Endodermal cell (in vitro differentiated cells): ENCODE measurements around the gene PRG2. TPM values are rescaled to one million over a fixed set of nuclear protein-coding genes. Genes with fewer than 3 reads are reported as not detected.

Experiments
- DNase-seq: peaks from one replicate; pipeline ENCODE4 v3.0.0-alpha.2; 2017
- H3K27ac ChIP-seq: 2 replicates; pipeline ENCODE4 v1.5.1; 2013; ENCODE audit warnings: mild to moderate bottlenecking, low read depth, low read length, moderate library complexity
- H3K27me3 ChIP-seq: 2 replicates; pipeline ENCODE4 v1.6.1; 2013; ENCODE audit warnings: mild to moderate bottlenecking, low read length, moderate library complexity; ENCODE audit not compliant: insufficient read depth, control insufficient read depth, poor library complexity, severe bottlenecking
- H3K36me3 ChIP-seq: 2 replicates; pipeline ENCODE4 v1.7.0; 2013; ENCODE audit warnings: mild to moderate bottlenecking, low read length, moderate library complexity; ENCODE audit not compliant: control insufficient read depth, insufficient read depth
- H3K4me1 ChIP-seq: one replicate; pipeline ENCODE4 v1.7.0; 2013; ENCODE audit warnings: low read length; ENCODE audit not compliant: control insufficient read depth, insufficient read depth
- H3K4me3 ChIP-seq: 2 replicates; pipeline ENCODE4 v1.5.1; 2013; ENCODE audit warnings: mild to moderate bottlenecking, low read length, moderate library complexity
- H3K9ac ChIP-seq: 2 replicates; pipeline ENCODE4 v1.6.1; 2013; ENCODE audit warnings: mild to moderate bottlenecking, low read length, moderate library complexity; ENCODE audit not compliant: poor library complexity, severe bottlenecking; ENCODE audit errors: extremely low read depth
- H3K9me3 ChIP-seq: 2 replicates; pipeline ENCODE4 v1.6.1; 2013; ENCODE audit warnings: mild to moderate bottlenecking, low read length, moderate library complexity; ENCODE audit not compliant: control insufficient read depth
- H3K27ac Mint-ChIP-seq: 2 replicates; pipeline ENCODE4 v1.8.0; 2020; ENCODE audit warnings: mixed read lengths
- H3K27me3 Mint-ChIP-seq: 2 replicates; pipeline ENCODE4 v1.8.0; 2021; ENCODE audit warnings: mild to moderate bottlenecking, mixed read lengths; ENCODE audit not compliant: insufficient read depth
- H3K36me3 Mint-ChIP-seq: 2 replicates; pipeline ENCODE4 v1.8.0; 2020; ENCODE audit warnings: low read depth, mixed read lengths
- H3K4me1 Mint-ChIP-seq: 2 replicates; pipeline ENCODE4 v1.8.0; 2020; ENCODE audit warnings: mixed read lengths
- H3K4me3 Mint-ChIP-seq: 2 replicates; pipeline ENCODE4 v1.8.0; 2020; ENCODE audit warnings: mild to moderate bottlenecking, moderate library complexity, mixed read lengths
- H3K9me3 Mint-ChIP-seq: 2 replicates; pipeline ENCODE4 v1.8.0; 2020; ENCODE audit warnings: mild to moderate bottlenecking, mixed read lengths
- WGBS, 2 experiments: methylation state at CpG; one replicate each; pipeline versions ENCODE4 v1.1.5 to v1.1.7; 2013; ENCODE audit warnings: missing lambda C conversion rate in 2 of 2, mixed read lengths in 1 of 2; ENCODE audit not compliant: insufficient coverage in 1 of 2, insufficient read length in 1 of 2; 5-methylcytosine and 5-hydroxymethylcytosine counted together
- total RNA-seq, 2 donors: library from RNA; stranded (reverse); fragmentation: NEBNext Ultra II Directional in 1 of 2; extraction: Animal tissue kit (Norgen Biotek cat#: 25700) in 1 of 2; gene quantifications; 2 replicates in 1 of 2; 3 replicates in 1 of 2; pipeline ENCODE4 v1.2.1, GENCODE V29; 2021
- TF ChIP-seq, protein P1 (sequence below): fragments of 200-600 bp; sonication (generic); conservative IDR thresholded peaks from 2 replicates; pipeline ENCODE4 v1.5.0; 2021; ENCODE audit warnings: antibody characterized with exemption, mild to moderate bottlenecking

The PRG2 gene
- total RNA-seq, 2 donors from 2014 or later = 0.42 TPM; not detected in 1

DNA sequence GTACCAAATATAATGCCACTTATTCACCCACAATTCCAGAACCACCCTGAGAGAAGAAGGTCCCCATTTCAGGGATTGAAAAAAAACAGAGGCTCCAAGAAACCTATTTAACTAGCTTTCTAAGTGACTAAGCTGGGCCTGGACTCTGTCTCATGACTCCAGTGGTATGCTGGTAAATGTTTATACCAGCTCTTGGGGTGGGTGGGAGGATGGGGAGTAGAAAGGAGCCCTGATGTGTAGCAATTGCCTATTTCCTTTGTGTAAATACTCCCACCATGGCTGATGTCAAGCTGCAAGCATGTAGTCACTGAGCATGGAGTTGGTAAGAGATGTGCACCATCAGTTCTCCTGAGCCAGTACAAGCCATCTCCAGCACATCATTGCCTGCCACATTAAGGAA, 12.3 kb downstream of the PRG2 start:
- H3K36me3 Mint-ChIP-seq = no peaks in the 10 kb centered on the region
- H3K4me3 Mint-ChIP-seq = no peak overlapping the region
- H3K9me3 Mint-ChIP-seq = no peaks in the 10 kb centered on the region
- Histone ChIP-seq H3K9ac (no peak overlapping the region), H3K9me3 (no peaks in the 10 kb centered on the region), H3K27ac (no peak overlapping the region), H3K36me3 (no peaks in the 10 kb centered on the region), H3K4me1 (no peaks in the 10 kb centered on the region), H3K4me3 (no peak overlapping the region), H3K27me3 (peaks cover 54% of the 10 kb centered on the region)
- DNase-seq = no peak
- H3K4me1 Mint-ChIP-seq = no peaks in the 10 kb centered on the region
- H3K27me3 Mint-ChIP-seq = peaks cover 68% of the 10 kb centered on the region
- H3K27ac Mint-ChIP-seq = no peak overlapping the region
- TF ChIP-seq, protein P1, sequence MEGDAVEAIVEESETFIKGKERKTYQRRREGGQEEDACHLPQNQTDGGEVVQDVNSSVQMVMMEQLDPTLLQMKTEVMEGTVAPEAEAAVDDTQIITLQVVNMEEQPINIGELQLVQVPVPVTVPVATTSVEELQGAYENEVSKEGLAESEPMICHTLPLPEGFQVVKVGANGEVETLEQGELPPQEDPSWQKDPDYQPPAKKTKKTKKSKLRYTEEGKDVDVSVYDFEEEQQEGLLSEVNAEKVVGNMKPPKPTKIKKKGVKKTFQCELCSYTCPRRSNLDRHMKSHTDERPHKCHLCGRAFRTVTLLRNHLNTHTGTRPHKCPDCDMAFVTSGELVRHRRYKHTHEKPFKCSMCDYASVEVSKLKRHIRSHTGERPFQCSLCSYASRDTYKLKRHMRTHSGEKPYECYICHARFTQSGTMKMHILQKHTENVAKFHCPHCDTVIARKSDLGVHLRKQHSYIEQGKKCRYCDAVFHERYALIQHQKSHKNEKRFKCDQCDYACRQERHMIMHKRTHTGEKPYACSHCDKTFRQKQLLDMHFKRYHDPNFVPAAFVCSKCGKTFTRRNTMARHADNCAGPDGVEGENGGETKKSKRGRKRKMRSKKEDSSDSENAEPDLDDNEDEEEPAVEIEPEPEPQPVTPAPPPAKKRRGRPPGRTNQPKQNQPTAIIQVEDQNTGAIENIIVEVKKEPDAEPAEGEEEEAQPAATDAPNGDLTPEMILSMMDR = no peak

DNA sequence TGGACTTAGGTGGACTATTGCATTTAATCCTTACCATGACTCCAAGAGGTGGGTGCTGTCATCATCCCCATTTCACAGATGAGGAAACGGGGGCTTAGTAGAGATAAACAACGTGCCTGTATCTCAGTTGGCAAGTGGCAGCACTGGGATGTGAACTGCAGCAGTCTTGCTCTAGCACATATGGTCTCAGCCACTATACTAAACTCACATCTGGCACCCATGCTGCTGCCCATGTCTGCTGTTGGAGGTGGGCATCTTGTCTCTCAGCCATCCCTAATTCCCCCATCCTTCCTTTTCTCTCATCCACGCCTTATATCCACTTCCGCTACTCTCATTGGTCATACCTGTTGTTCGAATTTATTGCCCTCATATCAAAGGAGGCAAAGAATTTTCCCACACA, 13.3 kb downstream of the PRG2 start:
- peaks cover 51% of the 10 kb centered on the region for H3K27me3 ChIP-seq
- H3K27ac ChIP-seq = no peak overlapping the region
- H3K9me3 ChIP-seq = no peaks in the 10 kb centered on the region
- no peaks in the 10 kb centered on the region for H3K4me1 Mint-ChIP-seq
- no peaks in the 10 kb centered on the region for H3K4me1 ChIP-seq
- no peaks in the 10 kb centered on the region for H3K36me3 Mint-ChIP-seq
- WGBS, 2 experiments = 77 to 88% methylated on average over 1 to 5 of the region's 5 CpGs
- peaks cover 69% of the 10 kb centered on the region for H3K27me3 Mint-ChIP-seq
- H3K9ac ChIP-seq = no peak overlapping the region
- H3K4me3 ChIP-seq = no peak overlapping the region
- TF ChIP-seq, protein P1 = no peak
- H3K9me3 Mint-ChIP-seq = no peaks in the 10 kb centered on the region
- no peaks in the 10 kb centered on the region for H3K36me3 ChIP-seq
- no peak overlapping the region for H3K4me3 Mint-ChIP-seq
- H3K27ac Mint-ChIP-seq = no peak overlapping the region
- DNase-seq = no peak

DNA sequence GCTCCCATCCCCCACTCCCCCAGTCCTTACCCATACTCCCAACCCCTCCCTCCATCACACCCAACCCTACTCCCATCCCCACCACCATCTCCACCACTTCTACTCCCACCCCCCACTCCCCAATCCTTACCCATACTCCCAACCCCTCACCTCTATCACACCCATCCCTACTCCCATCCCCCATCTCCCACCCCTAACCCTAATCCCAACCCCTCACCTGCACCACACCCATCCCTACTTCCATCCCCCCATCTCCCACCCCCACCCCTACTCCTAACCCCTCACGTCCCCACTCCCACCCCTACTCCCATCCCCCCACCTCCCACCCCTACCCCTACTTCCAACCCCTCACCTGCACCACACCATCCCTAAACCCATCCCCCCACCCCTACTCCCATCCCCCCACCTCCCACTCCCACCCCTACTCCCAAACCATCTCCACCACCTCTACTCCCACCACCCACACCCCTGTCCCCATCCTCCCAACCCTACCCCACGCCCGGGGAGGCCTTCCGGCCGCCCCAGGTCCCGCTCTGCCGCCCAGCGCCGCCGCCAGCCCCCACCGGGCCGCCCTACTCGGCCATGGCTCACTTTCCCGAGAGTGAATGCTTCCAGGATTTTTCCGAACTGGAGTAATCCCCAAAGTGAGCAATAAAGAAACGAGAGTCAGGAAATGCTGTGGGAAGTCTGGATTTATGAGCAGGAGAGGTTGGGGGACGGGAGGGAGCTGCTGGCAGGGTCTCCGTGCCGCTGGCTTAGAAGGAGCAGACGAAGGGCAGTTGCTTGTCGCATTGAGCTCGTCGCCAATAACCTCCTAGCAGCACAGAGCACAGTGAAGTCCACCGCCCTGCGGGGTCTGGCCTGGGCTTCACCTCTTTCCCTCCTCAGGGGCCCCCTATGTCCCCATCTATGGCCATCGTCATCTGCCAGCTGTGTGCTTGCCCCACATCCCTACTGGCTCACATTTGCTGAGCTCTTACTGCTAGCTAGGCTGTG, 14.1 kb downstream of the PRG2 start:
- H3K9ac ChIP-seq = no peak overlapping the region
- H3K9me3 ChIP-seq = no peaks in the 10 kb centered on the region
- no peak overlapping the region for H3K4me3 ChIP-seq
- Mint-ChIP-seq H3K36me3 (no peaks in the 10 kb centered on the region), H3K27me3 (peaks cover 67% of the 10 kb centered on the region), H3K9me3 (no peaks in the 10 kb centered on the region), H3K4me1 (no peaks in the 10 kb centered on the region), H3K4me3 (no peak overlapping the region), H3K27ac (no peak overlapping the region)
- TF ChIP-seq, protein P1 = no peak
- no peak for DNase-seq
- peaks cover 56% of the 10 kb centered on the region for H3K27me3 ChIP-seq
- H3K36me3 ChIP-seq = no peaks in the 10 kb centered on the region
- H3K27ac ChIP-seq = no peak overlapping the region
- 65 to 83% methylated on average over 12 to 25 of the region's 26 CpGs for WGBS, 2 experiments
- H3K4me1 ChIP-seq = no peaks in the 10 kb centered on the region
